ENCODE measurements around the gene CTU2.

DNA sequence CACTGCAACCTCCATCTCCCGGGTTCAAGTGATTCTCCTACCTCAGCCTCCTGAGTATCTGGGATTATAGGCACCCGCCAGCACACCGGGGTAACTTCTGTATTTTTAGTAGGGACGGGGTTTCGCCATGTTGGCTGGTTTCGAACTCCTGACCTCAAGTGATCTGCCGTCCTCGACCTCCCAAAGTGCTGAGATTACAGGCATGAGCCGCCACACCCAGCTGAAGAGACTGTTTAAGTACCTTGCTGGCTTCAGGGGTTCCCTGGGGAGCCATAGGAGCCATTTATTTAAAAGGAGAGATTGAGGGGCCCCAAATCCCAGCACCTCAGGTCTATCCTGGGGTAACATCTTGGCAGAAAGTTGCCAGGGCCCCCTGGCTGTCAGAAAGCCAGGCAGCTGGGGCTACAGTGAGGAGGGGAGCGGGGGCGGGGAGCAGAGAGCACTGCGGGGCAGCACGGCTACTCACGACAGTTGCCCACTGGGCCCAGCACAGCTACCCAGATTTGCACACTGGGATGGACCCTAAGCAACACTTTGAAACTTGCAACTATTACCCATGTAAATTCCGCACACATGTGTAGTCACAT is 21.6 kb upstream of the CTU2 start:
- TF ChIP-seq CHD2 (IDR thresholded peaks at IDR 0.05; ENCODE audit: borderline replicate concordance, low read depth, low read length) (no peak), SIN3A (IDR thresholded peaks at IDR 0.05; ENCODE audit: low read depth, low read length) (no peak), NFYB (IDR thresholded peaks at IDR 0.05; ENCODE audit: insufficient read depth, low read depth, low read length) (no peak), ESRRA (IDR thresholded peaks at IDR 0.05; ENCODE audit: low read length) (no peak), CEBPB (IDR thresholded peaks at IDR 0.05; ENCODE audit: borderline replicate concordance in 1 of 2, low read depth in 2 of 2, low read length in 2 of 2) (no peak), FOXK2 (IDR thresholded peaks at IDR 0.05) (no peak), POLR2A (IDR thresholded peaks at IDR 0.05; ENCODE audit: low read depth, low read length) (no peak), CREM (IDR thresholded peaks at IDR 0.05; ENCODE audit: low read depth) (no peak), EP300 (IDR thresholded peaks at IDR 0.05; ENCODE audit: borderline replicate concordance in 1 of 2, control insufficient read depth in 1 of 2, low read depth in 2 of 2, low read length in 2 of 2) (no peak), NBN (IDR thresholded peaks at IDR 0.05) (no peak)
- TF ChIP-seq, protein P1, sequence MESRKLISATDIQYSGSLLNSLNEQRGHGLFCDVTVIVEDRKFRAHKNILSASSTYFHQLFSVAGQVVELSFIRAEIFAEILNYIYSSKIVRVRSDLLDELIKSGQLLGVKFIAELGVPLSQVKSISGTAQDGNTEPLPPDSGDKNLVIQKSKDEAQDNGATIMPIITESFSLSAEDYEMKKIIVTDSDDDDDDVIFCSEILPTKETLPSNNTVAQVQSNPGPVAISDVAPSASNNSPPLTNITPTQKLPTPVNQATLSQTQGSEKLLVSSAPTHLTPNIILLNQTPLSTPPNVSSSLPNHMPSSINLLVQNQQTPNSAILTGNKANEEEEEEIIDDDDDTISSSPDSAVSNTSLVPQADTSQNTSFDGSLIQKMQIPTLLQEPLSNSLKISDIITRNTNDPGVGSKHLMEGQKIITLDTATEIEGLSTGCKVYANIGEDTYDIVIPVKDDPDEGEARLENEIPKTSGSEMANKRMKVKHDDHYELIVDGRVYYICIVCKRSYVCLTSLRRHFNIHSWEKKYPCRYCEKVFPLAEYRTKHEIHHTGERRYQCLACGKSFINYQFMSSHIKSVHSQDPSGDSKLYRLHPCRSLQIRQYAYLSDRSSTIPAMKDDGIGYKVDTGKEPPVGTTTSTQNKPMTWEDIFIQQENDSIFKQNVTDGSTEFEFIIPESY (IDR thresholded peaks at IDR 0.05): no peak
- TF ChIP-seq, protein P2, sequence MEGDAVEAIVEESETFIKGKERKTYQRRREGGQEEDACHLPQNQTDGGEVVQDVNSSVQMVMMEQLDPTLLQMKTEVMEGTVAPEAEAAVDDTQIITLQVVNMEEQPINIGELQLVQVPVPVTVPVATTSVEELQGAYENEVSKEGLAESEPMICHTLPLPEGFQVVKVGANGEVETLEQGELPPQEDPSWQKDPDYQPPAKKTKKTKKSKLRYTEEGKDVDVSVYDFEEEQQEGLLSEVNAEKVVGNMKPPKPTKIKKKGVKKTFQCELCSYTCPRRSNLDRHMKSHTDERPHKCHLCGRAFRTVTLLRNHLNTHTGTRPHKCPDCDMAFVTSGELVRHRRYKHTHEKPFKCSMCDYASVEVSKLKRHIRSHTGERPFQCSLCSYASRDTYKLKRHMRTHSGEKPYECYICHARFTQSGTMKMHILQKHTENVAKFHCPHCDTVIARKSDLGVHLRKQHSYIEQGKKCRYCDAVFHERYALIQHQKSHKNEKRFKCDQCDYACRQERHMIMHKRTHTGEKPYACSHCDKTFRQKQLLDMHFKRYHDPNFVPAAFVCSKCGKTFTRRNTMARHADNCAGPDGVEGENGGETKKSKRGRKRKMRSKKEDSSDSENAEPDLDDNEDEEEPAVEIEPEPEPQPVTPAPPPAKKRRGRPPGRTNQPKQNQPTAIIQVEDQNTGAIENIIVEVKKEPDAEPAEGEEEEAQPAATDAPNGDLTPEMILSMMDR (IDR thresholded peaks at IDR 0.05 in 2 of 3, conservative IDR thresholded peaks at IDR 0.05 in 1 of 3; ENCODE audit: control insufficient read depth in 2 of 3, extremely low read depth in 1 of 3, insufficient read depth in 1 of 3, low read depth in 3 of 3, low read length in 3 of 3): no peak
- TF ChIP-seq, protein P3, sequence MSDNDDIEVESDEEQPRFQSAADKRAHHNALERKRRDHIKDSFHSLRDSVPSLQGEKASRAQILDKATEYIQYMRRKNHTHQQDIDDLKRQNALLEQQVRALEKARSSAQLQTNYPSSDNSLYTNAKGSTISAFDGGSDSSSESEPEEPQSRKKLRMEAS (IDR thresholded peaks at IDR 0.05; ENCODE audit: low read depth, low read length): no peak

Measured in GM12878 (cell line).